ENCODE measurements around the gene FZD2. TPM values are rescaled to one million over a fixed set of nuclear protein-coding genes. Genes with fewer than 3 reads are reported as not detected.
"Not testable (repeated sequence)": the region's sequence is repeated elsewhere in the genome, so short reads cannot be mapped to it uniquely, and the experiment has no call there.

Gene FZD2
- 1 to 10 TPM in 1 of 4 donors, under 1 TPM in 1, not detected in 2; 0.54 to 2.1 TPM for total RNA-seq

DNA sequence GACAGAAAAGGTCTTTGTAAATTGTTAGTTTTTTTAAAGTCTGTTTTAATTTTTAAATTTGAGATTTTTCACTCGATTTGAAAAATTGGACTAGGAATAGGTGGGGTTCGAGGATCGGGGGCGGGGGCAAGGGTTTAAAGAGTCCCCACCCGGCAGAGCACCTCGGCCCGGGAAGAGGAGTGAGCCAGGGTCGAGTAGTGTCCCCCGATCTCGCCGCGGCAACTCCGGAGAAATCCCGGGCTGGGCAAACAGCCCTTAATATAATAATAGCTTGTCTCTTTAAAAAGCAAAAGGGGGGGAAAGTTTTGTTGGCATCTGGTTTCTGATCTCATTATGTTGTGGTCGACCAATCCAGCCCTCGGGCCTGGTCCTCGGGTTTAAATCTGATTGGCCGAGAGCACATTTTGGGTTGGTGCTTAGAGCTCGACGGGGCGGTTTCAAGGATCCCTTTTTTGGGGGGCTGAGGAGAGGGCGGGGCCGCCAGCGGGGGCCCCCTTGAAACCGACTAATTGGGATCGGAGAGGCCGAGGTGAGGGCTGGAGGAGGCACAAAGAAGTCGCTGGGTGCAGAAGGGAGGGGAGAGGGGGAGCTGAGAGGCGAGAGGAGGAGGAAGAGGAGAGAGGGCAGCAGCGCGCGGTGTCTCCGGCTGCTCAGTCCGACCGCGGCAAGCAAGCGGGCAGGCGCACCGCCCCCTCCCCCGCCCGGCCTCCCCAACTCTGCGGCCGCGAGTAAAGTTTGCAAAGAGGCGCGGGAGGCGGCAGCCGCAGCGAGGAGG is at the start of gene FZD2:
Gene FZD2 (plus strand): TSS at position 653 of the 775 bp plus-strand sequence. CDS start 205 bp downstream, outside the sequence.
- no peak for TF ChIP-seq POLR2A (IDR thresholded peaks at IDR 0.05)
- TF ChIP-seq, protein P1, sequence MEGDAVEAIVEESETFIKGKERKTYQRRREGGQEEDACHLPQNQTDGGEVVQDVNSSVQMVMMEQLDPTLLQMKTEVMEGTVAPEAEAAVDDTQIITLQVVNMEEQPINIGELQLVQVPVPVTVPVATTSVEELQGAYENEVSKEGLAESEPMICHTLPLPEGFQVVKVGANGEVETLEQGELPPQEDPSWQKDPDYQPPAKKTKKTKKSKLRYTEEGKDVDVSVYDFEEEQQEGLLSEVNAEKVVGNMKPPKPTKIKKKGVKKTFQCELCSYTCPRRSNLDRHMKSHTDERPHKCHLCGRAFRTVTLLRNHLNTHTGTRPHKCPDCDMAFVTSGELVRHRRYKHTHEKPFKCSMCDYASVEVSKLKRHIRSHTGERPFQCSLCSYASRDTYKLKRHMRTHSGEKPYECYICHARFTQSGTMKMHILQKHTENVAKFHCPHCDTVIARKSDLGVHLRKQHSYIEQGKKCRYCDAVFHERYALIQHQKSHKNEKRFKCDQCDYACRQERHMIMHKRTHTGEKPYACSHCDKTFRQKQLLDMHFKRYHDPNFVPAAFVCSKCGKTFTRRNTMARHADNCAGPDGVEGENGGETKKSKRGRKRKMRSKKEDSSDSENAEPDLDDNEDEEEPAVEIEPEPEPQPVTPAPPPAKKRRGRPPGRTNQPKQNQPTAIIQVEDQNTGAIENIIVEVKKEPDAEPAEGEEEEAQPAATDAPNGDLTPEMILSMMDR (IDR thresholded peaks at IDR 0.05), result peak in 1 of 6 experiments; percentile 1
- Histone ChIP-seq H3K4me3 (peak within 1 kb of the TSS; percentile 47 to 66 (median 62)), H3K36me3 (no peaks in the 10 kb centered on the region), H3K27me3 (no peaks in the 10 kb centered on the region), H3K9me3 (no peaks in the 10 kb centered on the region), H3K27ac (peak within 1 kb of the TSS; percentile 36 to 73 (median 62)), H3K4me1 (peaks cover 0 to 25% (median 5%) of the 10 kb centered on the region in 4 donors)
- peak; percentile 62 to 90 (median 84) for DNase-seq

DNA sequence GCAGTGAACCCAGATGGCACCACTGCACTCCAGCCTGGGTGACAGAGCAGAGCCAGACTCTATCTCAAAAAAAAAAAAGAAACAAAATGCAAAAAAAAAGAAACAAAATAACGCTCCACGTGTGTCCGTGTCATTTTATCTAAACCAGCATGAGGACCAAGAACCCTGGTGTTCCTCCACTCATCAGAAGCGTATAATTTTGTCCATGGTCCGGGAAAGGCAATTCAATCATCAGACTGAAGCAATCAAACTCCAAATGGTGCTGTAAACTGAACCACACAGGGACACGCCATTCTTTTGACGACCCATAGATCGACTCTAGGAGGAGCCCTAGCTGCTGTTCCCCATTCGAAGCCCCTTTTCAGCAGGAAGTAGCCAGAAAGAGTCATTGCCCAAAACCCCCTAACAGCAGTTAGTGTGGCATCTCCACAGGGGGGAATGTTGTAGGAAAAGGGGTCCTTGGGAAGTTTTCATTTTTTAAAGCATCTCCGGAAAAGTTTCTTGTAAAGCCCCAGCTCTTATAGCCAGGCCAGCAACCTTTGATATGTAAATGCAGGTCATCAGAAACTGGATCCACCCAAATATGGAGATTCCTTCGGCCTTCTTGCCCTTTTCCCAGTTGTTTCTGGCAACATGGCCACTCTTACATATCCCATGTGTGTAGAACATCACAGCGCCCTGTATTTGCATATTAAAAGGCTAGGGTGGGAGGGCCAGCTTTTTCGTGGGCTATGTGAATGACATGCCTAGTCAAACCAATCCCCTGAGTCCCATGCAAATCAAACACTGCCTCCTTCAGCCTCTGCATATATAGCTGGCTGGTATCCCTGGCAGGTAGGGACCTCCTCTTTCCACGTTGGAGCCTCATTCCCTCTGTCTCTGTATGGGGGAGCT is 45.8 kb upstream of the FZD2 start:
- not testable (repeated sequence) for H3K4me1 ChIP-seq, H3K27me3 ChIP-seq, H3K4me3 ChIP-seq, DNase-seq, H3K9me3 ChIP-seq, H3K36me3 ChIP-seq, H3K27ac ChIP-seq

DNA sequence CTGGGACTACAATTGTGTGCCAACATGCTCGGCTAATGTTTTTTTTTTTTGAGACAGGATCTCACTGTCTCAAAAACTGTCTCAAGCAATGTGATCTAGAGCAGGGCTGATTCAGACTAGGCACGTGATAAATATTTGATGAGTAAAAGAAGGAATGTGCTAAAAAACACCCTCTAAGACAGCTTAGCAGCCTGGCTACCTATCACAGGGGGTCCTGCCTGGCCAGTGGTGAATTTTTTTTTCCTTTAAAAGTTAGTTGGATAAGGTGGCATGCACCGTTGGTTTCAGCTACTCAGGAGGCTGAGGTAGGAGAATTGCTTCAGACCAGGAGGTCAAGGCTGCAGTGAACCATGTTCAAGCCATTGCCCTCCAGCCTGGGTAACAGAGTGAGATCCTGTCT is 39.3 kb upstream of the FZD2 start:
- Histone ChIP-seq H3K27ac (no peak overlapping the region), H3K9me3 (no peaks in the 10 kb centered on the region), H3K27me3 (no peaks in the 10 kb centered on the region), H3K36me3 (no peaks in the 10 kb centered on the region), H3K4me1 (no peaks in the 10 kb centered on the region), H3K4me3 (no peak overlapping the region)
- DNase-seq, result no peak
- no peak for TF ChIP-seq POLR2A (IDR thresholded peaks at IDR 0.05)
- TF ChIP-seq, protein P1 (IDR thresholded peaks at IDR 0.05), result no peak

DNA sequence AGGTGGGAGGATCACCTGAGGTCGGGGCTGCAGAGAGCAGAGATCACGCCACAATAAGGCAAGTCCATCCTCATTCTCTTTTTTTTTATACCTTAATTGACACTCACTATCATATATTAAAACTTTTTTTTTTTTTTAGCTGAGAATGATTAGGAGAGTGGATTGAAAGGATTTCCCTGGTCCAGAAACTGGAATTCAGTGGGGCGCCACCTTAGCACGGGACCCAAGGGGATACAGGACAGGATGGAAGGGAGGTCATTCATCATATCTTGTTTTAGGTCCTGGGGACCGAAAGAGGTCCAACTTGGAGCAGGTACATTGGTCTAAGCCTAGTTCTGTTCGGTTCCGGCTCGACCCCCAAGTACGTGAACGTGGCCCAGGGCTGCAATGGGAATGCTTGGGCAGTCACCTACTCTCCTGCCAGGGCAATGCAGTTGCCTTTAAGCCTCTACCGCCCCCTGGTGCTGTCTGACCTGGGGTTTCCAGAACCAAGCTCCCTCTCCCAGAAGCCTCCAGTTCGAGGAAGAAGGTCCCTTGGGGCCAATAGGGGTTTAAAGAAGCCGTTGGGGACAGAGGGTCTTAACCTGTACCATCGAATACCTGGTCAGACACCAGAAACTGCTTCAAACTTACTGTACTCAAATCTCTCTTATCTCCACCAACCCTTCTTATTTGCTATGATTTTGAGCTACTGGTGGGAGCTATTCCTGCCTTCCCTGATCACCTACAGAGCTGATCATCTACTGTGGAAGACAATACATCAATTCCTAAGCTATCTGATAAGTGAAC is 34.2 kb upstream of the FZD2 start:
- Histone ChIP-seq H3K36me3 (no peaks in the 10 kb centered on the region), H3K27ac (no peak overlapping the region), H3K4me1 (no peaks in the 10 kb centered on the region), H3K27me3 (no peaks in the 10 kb centered on the region), H3K4me3 (no peak overlapping the region), H3K9me3 (no peaks in the 10 kb centered on the region)
- no peak for TF ChIP-seq POLR2A (IDR thresholded peaks at IDR 0.05)
- TF ChIP-seq, protein P1 (IDR thresholded peaks at IDR 0.05), result peak in 5 of 6 experiments; percentile 2 to 56 (median 53)
- DNase-seq, result peak; percentile 43 to 79 (median 72)

DNA sequence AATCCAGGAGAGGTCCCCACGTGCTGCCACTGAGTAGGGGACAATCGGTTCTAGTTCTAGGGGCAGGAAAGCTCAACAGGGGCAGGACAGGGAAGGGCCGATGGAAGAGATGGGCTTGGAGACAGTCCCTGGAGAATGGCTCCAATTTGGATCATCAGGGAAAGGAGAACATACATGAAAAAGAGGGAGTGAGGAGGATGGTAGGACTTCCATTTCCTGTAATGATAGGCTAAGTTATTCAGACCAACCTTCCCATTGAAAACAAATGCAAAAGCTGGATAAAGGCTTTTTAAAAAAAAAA is 33.7 kb upstream of the FZD2 start:
- Histone ChIP-seq H3K4me3 (no peak overlapping the region), H3K36me3 (no peaks in the 10 kb centered on the region), H3K27ac (no peak overlapping the region), H3K4me1 (no peaks in the 10 kb centered on the region), H3K27me3 (no peaks in the 10 kb centered on the region), H3K9me3 (no peaks in the 10 kb centered on the region)
- no peak for TF ChIP-seq POLR2A (IDR thresholded peaks at IDR 0.05)
- TF ChIP-seq, protein P1 (IDR thresholded peaks at IDR 0.05), result no peak
- no peak for DNase-seq

Data from Peyer's patch (tissue), 4 donors.